K562 (cell line): ENCODE data around the gene GLB1L. TPM values are rescaled to one million over a fixed set of nuclear protein-coding genes. Genes with fewer than 3 reads are reported as not detected.

Experiments
- CBFA2T3 ChIP-seq: fragments of 450-650 bp; IDR thresholded peaks from 2 replicates; pipeline ENCODE4 v1.6.1; 2017
- KAT7 ChIP-seq: sonication (generic); formaldehyde crosslinking; IDR thresholded peaks from 2 replicates; pipeline ENCODE4 v1.8.0; 2022; ENCODE audit warnings: missing genetic modification reagents, mild to moderate bottlenecking, borderline replicate concordance
- KDM4B ChIP-seq, 2 experiments: fragments of 450-650 bp in 1 of 2; sonication (generic) in 1 of 2; IDR thresholded peaks; 2 replicates each; pipeline ENCODE4 v1.6.1; 2016 to 2017; ENCODE audit warnings: borderline replicate concordance in 2 of 2, antibody characterized with exemption in 1 of 2, low read depth in 1 of 2, mild to moderate bottlenecking in 1 of 2
- MGA ChIP-seq: fragments of 450-650 bp; IDR thresholded peaks from 2 replicates; pipeline ENCODE4 v1.6.1; 2016; ENCODE audit warnings: mild to moderate bottlenecking, moderate library complexity
- MTA1 ChIP-seq: fragments of 450-650 bp; IDR thresholded peaks from 2 replicates; pipeline ENCODE4 v1.6.1; 2017; ENCODE audit warnings: borderline replicate concordance
- NFRKB ChIP-seq: fragments of 450-650 bp; IDR thresholded peaks from 2 replicates; pipeline ENCODE4 v1.6.1; 2016; ENCODE audit warnings: low read depth
- NR2C2 ChIP-seq, 2 experiments: fragments of 200-800 bp in 1 of 2; sonication (Bioruptor generic) in 1 of 2; sonication (generic) in 1 of 2; formaldehyde crosslinking in 1 of 2; IDR thresholded peaks; 2 replicates each; pipeline versions ENCODE4 v1.6.1 to v1.8.0; 2016 to 2022; ENCODE audit warnings: mild to moderate bottlenecking in 1 of 2, missing compliant biosample characterization in 1 of 2, missing genetic modification characterization in 1 of 2, missing genetic modification reagents in 1 of 2
- RBM14 ChIP-seq: fragments of 200-400 bp; formaldehyde crosslinking; IDR thresholded peaks from 2 replicates; pipeline ENCODE4 v1.6.1; 2018; ENCODE audit warnings: low read depth, mild to moderate bottlenecking, low read length, moderate library complexity, borderline replicate concordance; ENCODE audit not compliant: insufficient read depth
- RCOR1 ChIP-seq, 2 experiments: IDR thresholded peaks; 2 replicates each; pipeline ENCODE4 v1.6.1; 2012; ENCODE audit warnings: low read depth in 2 of 2, low read length in 2 of 2, borderline replicate concordance in 1 of 2, improper control_type of control experiment in 1 of 2
- SMARCA4 ChIP-seq: fragments of 450-650 bp; IDR thresholded peaks from 2 replicates; pipeline ENCODE4 v1.6.1; 2016
- TCF7 ChIP-seq: sonication (generic); IDR thresholded peaks from 2 replicates; pipeline ENCODE4 v1.6.1; 2016; ENCODE audit warnings: antibody characterized with exemption, borderline replicate concordance
- TOE1 ChIP-seq, 2 experiments: fragments of 450-650 bp in 1 of 2; sonication (generic) in 1 of 2; formaldehyde crosslinking in 1 of 2; IDR thresholded peaks; 2 replicates each; pipeline versions ENCODE4 v1.7.1 to v1.8.0; 2016 to 2022; ENCODE audit warnings: borderline replicate concordance in 2 of 2, mild to moderate bottlenecking in 2 of 2, antibody characterized with exemption in 1 of 2, inconsistent platforms in 1 of 2, low read depth in 1 of 2, missing genetic modification reagents in 1 of 2, moderate library complexity in 1 of 2
- ZNF217 ChIP-seq: sonication (generic); formaldehyde crosslinking; IDR thresholded peaks from 2 replicates; pipeline ENCODE4 v1.8.0; 2022; ENCODE audit warnings: mild to moderate bottlenecking, missing genetic modification reagents
- polyA plus RNA-seq, 8 experiments: library from polyadenylated mRNA; depleted of rRNA in 4 of 8; stranded (reverse) in 5 of 8; unstranded in 3 of 8; fragments of >200 nt; fragmentation: Nextera tagmentation in 2 of 8; fragmentation: Illumina TruSeq in 1 of 8; extraction: Ambion mirVana in 2 of 8; extraction: Trizol in 1 of 8; gene quantifications; 2 replicates each; pipeline versions ENCODE4 v1.2.1 to v1.2.3, GENCODE V29; 2011 to 2014; ENCODE audit warnings: inconsistent platforms in 1 of 8, missing spikeins in 1 of 8
- total RNA-seq, 7 experiments: library from RNA; depleted of rRNA in 6 of 7; stranded (reverse); fragments of >200 nt in 6 of 7; fragmentation: Illumina TruSeq in 2 of 7; extraction: Trizol in 2 of 7; gene quantifications; 2 replicates each; pipeline versions ENCODE4 v1.2.1 to v1.2.3, GENCODE V29; 2011 to 2021; ENCODE audit warnings: low replicate concordance in 1 of 7
- TF ChIP-seq, protein P1 (sequence below): fragments of 450-650 bp; IDR thresholded peaks from 2 replicates; pipeline ENCODE4 v1.6.1; 2016

GLB1L gene
- total and polyA plus RNA-seq, 9 of the 15 experiments (the other 6 are each of a cell fraction or from before 2014, with no cell fraction given): 0.42 to 2.9 (median 2.5) TPM

DNA sequence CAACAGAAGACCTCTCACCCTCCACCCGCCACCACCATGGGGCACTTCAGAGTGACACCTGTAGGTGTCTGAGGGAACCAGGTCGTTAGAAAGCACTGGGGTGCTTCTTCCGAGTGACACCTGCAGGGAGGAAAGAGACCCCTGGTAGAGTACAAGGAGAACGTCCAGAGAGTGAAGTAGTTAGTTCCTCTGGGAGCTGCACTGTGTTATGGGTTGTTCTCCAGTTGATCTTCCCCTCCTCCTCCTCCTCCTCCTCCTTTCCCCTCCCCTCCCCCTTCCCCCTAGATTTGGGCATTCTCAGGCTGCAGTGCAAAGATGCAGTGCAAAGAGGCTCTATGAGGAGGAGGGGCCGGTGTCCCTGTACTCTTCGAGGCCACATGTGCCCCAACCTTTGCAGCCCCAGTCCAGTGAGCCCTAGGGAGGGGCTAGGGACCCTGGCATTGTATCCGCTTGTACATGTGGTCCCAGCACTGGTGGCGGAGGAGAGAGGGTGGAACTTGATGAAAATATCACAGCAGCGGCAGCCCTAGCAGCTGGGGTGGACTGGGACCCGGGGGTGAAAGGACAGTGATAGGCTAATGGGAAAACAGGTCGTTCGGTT, 34.8 kb upstream of the GLB1L start (continued):
- 0 out of 2 replicates have a peak, but pooled peaks have one; percentile 52 for TF ChIP-seq KAT7 (CRISPR knock-in tag)
- 0 out of 2 replicates have a peak, but pooled peaks have one; percentile 57 for TF ChIP-seq NFRKB
- TF ChIP-seq, protein P1, sequence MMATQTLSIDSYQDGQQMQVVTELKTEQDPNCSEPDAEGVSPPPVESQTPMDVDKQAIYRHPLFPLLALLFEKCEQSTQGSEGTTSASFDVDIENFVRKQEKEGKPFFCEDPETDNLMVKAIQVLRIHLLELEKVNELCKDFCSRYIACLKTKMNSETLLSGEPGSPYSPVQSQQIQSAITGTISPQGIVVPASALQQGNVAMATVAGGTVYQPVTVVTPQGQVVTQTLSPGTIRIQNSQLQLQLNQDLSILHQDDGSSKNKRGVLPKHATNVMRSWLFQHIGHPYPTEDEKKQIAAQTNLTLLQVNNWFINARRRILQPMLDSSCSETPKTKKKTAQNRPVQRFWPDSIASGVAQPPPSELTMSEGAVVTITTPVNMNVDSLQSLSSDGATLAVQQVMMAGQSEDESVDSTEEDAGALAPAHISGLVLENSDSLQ: peak; percentile 65
- TF ChIP-seq TOE1 (IDR thresholded peaks at IDR 0.05; ENCODE audit: borderline replicate concordance): 0 out of 2 replicates have a peak, but pooled peaks have one; percentile 7
- TF ChIP-seq TOE1 (CRISPR knock-in tag; IDR thresholded peaks at IDR 0.05; ENCODE audit: borderline replicate concordance, low read depth): no peak
- TF ChIP-seq TCF7: no peak
- TF ChIP-seq MTA1: peak; percentile 83; the same call in 1 of the 2 replicates
- TF ChIP-seq MGA: peak; percentile 28; the same call in 1 of the 2 replicates
- no peak for TF ChIP-seq NR2C2 (CRISPR knock-in tag; IDR thresholded peaks at IDR 0.05)
- TF ChIP-seq NR2C2 (tag; IDR thresholded peaks at IDR 0.05): peak; percentile 50; the same call in 1 of the 2 replicates
- no peak for TF ChIP-seq ZNF217
- no peak for TF ChIP-seq SMARCA4
- no peak for TF ChIP-seq RCOR1 (IDR thresholded peaks at IDR 0.05; ENCODE audit: borderline replicate concordance in 1 of 2, low read depth in 2 of 2, low read length in 2 of 2)
- TF ChIP-seq CBFA2T3: no peak
- 0 out of 4 replicates have a peak, but pooled peaks of 1 of the 2 experiments have one; percentile 43 for TF ChIP-seq KDM4B (IDR thresholded peaks at IDR 0.05; ENCODE audit: borderline replicate concordance in 2 of 2, low read depth in 1 of 2)
- no peak for TF ChIP-seq RBM14
